ENCODE measurements around the gene PHACTR1. TPM values are rescaled to one million over a fixed set of nuclear protein-coding genes. Genes with fewer than 3 reads are reported as not detected.

Gene PHACTR1

GRCh38 chr6:13334953-13335352 lies 618.4 kb downstream of the PHACTR1 start:
- H3K36me3 ChIP-seq (ENCODE audit: control insufficient read depth in 1 of 2, insufficient read depth in 2 of 2, low read depth in 1 of 2, low read length in 2 of 2), result no peaks in the 10 kb centered on the region
- no peak overlapping the region for H3K18ac ChIP-seq (ENCODE audit: low read depth in 1 of 2, low read length in 2 of 2)
- H3K14ac ChIP-seq (ENCODE audit: low read length in 2 of 2), result no peak overlapping the region
- H3K4me2 ChIP-seq (ENCODE audit: low read length, poor library complexity, severe bottlenecking), result no peak overlapping the region
- no peak overlapping the region for H2AK5ac ChIP-seq (ENCODE audit: low read length, severe bottlenecking)
- no peak overlapping the region for H4K91ac ChIP-seq (ENCODE audit: low read length)
- H3K4me1 ChIP-seq (ENCODE audit: control insufficient read depth, insufficient read depth, low read depth, low read length), result peaks cover 2% of the 10 kb centered on the region
- H2BK15ac ChIP-seq (ENCODE audit: low read depth, poor library complexity, severe bottlenecking), result no peak overlapping the region
- H3K79me1 ChIP-seq (replicated peaks; ENCODE audit: low read length, poor library complexity, severe bottlenecking), result no peaks in the 10 kb centered on the region
- H3K27me3 ChIP-seq (ENCODE audit: control insufficient read depth in 1 of 2, insufficient read depth in 1 of 2, low read length in 2 of 2), result peaks cover 0 to 10% of the 10 kb centered on the region in 2 experiments
- no peak overlapping the region for H3K23ac ChIP-seq (ENCODE audit: low read length in 2 of 2)
- no peak overlapping the region for H3K9ac ChIP-seq (ENCODE audit: low read length)
- H2AFZ ChIP-seq (ENCODE audit: low read depth, low read length), result no peak overlapping the region
- no peak overlapping the region for H4K8ac ChIP-seq (ENCODE audit: low read length)
- no peak overlapping the region for H2BK12ac ChIP-seq (ENCODE audit: low read length in 2 of 2)
- no peak overlapping the region for H2BK120ac ChIP-seq (ENCODE audit: low read depth, low read length)
- H3K4ac ChIP-seq (ENCODE audit: low read depth in 1 of 2, low read length in 2 of 2), result no peak overlapping the region
- no peak overlapping the region for H3K27ac ChIP-seq (ENCODE audit: low read length, poor library complexity, severe bottlenecking)
- no peak for DNase-seq
- 59% methylated on average over 3 of the region's 3 CpGs for WGBS
- no peak overlapping the region for H3K4me3 ChIP-seq (ENCODE audit: insufficient read depth in 1 of 2, low read depth in 1 of 2, low read length in 2 of 2)
- no peaks in the 10 kb centered on the region for H3K9me3 ChIP-seq (ENCODE audit: control insufficient read depth, low read length)
- H2BK5ac ChIP-seq (ENCODE audit: low read depth, low read length, poor library complexity, severe bottlenecking), result no peak overlapping the region

DNA sequence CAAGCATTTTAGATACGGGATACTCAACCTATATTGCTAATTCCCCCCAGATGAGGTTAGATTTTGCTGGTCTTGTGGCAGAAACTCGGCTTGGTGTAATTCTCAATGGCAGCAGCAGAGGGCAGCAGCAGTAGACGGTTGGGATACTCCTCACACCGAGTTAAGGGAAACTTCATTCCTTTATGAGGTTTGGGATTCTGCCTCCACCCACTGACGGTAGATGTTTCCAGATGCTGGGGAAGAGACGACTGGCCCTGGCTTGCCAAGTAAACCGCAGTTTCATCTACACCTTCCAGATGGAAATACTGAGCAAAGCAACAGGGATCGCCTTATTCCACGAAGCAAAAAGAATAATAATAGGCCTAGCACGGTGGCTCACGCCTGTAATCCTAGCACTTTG lies 620.0 kb downstream of the PHACTR1 start:
- H3K79me1 ChIP-seq (replicated peaks; ENCODE audit: low read length, poor library complexity, severe bottlenecking), result no peaks in the 10 kb centered on the region

DNA sequence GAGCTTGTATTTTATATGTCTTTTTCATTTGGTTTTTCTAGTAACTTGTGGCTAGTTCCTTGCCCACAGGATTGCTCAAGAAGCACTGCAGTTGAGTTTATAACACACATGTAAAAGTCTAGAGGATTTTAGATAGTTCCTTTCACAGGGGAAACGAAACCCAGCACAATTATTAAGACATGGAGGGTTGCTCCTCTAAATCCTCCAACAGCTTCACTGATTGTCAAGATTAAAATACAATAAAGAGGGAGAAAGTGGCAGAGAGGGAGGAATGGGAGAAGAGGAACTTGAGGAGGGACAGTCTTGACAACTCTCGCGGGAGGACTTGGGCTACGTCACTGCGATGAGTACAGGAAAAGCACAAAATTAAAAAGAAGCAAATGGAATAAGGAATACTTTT lies 621.5 kb downstream of the PHACTR1 start:
- H3K27me3 ChIP-seq (ENCODE audit: control insufficient read depth in 1 of 2, insufficient read depth in 1 of 2, low read length in 2 of 2), result peaks cover 0 to 17% of the 10 kb centered on the region in 2 experiments

More for the DNA sequence above, 620.0 kb downstream of the PHACTR1 start:
- Histone ChIP-seq H3K4me2 (ENCODE audit: low read length, poor library complexity, severe bottlenecking) (no peak overlapping the region), H3K4me1 (ENCODE audit: control insufficient read depth, insufficient read depth, low read depth, low read length) (peaks cover 2% of the 10 kb centered on the region), H2BK5ac (ENCODE audit: low read depth, low read length, poor library complexity, severe bottlenecking) (no peak overlapping the region), H3K4me3 (ENCODE audit: insufficient read depth in 1 of 2, low read depth in 1 of 2, low read length in 2 of 2) (no peak overlapping the region), H3K36me3 (ENCODE audit: control insufficient read depth in 1 of 2, insufficient read depth in 2 of 2, low read depth in 1 of 2, low read length in 2 of 2) (no peaks in the 10 kb centered on the region), H3K23ac (ENCODE audit: low read length in 2 of 2) (no peak overlapping the region), H3K9ac (ENCODE audit: low read length) (no peak overlapping the region), H3K14ac (ENCODE audit: low read length in 2 of 2) (no peak overlapping the region), H2BK12ac (ENCODE audit: low read length in 2 of 2) (no peak overlapping the region), H2AFZ (ENCODE audit: low read depth, low read length) (no peak overlapping the region), H3K9me3 (ENCODE audit: control insufficient read depth, low read length) (no peaks in the 10 kb centered on the region), H2BK15ac (ENCODE audit: low read depth, poor library complexity, severe bottlenecking) (no peak overlapping the region), H3K18ac (ENCODE audit: low read depth in 1 of 2, low read length in 2 of 2) (no peak overlapping the region), H4K8ac (ENCODE audit: low read length) (no peak overlapping the region), H3K4ac (ENCODE audit: low read depth in 1 of 2, low read length in 2 of 2) (no peak overlapping the region), H2AK5ac (ENCODE audit: low read length, severe bottlenecking) (no peak overlapping the region), H3K27me3 (ENCODE audit: control insufficient read depth in 1 of 2, insufficient read depth in 1 of 2, low read length in 2 of 2) (peaks cover 0 to 17% of the 10 kb centered on the region in 2 experiments), H3K27ac (ENCODE audit: low read length, poor library complexity, severe bottlenecking) (no peak overlapping the region), H2BK120ac (ENCODE audit: low read depth, low read length) (no peak overlapping the region), H4K91ac (ENCODE audit: low read length) (no peak overlapping the region)
- WGBS, result 36% methylated on average over 11 of the region's 11 CpGs
- DNase-seq, result peak; percentile 74

More for the DNA sequence above, 621.5 kb downstream of the PHACTR1 start:
- Histone ChIP-seq H3K9me3 (ENCODE audit: control insufficient read depth, low read length) (no peaks in the 10 kb centered on the region), H2BK120ac (ENCODE audit: low read depth, low read length) (no peak overlapping the region), H2AFZ (ENCODE audit: low read depth, low read length) (no peak overlapping the region), H3K14ac (ENCODE audit: low read length in 2 of 2) (no peak overlapping the region), H3K36me3 (ENCODE audit: control insufficient read depth in 1 of 2, insufficient read depth in 2 of 2, low read depth in 1 of 2, low read length in 2 of 2) (no peaks in the 10 kb centered on the region), H2BK12ac (ENCODE audit: low read length in 2 of 2) (no peak overlapping the region), H3K27ac (ENCODE audit: low read length, poor library complexity, severe bottlenecking) (no peak overlapping the region), H3K4ac (ENCODE audit: low read depth in 1 of 2, low read length in 2 of 2) (no peak overlapping the region), H3K23ac (ENCODE audit: low read length in 2 of 2) (no peak overlapping the region), H3K4me1 (ENCODE audit: control insufficient read depth, insufficient read depth, low read depth, low read length) (peaks cover 2% of the 10 kb centered on the region), H3K79me1 (replicated peaks; ENCODE audit: low read length, poor library complexity, severe bottlenecking) (no peaks in the 10 kb centered on the region), H4K8ac (ENCODE audit: low read length) (no peak overlapping the region), H2AK5ac (ENCODE audit: low read length, severe bottlenecking) (no peak overlapping the region), H3K4me2 (ENCODE audit: low read length, poor library complexity, severe bottlenecking) (no peak overlapping the region), H3K4me3 (ENCODE audit: insufficient read depth in 1 of 2, low read depth in 1 of 2, low read length in 2 of 2) (no peak overlapping the region), H2BK5ac (ENCODE audit: low read depth, low read length, poor library complexity, severe bottlenecking) (no peak overlapping the region), H3K9ac (ENCODE audit: low read length) (no peak overlapping the region), H3K18ac (ENCODE audit: low read depth in 1 of 2, low read length in 2 of 2) (no peak overlapping the region), H2BK15ac (ENCODE audit: low read depth, poor library complexity, severe bottlenecking) (no peak overlapping the region), H4K91ac (ENCODE audit: low read length) (no peak overlapping the region)
- no CpG with 5 or more reads among the region's 5 CpGs for WGBS
- DNase-seq, result no peak

Small RNA genes within 50 kb of the gene (small RNA-seq; reads per million reads assigned to genes)
- gene RNU1-11P (ENCODE audit: low read depth), result not detected

Measured in mesenchymal stem cell (in vitro differentiated cells and primary cell).